MG63 (cell line): Measurements from ENCODE around the gene SLC35E2B. TPM values are rescaled to one million over a fixed set of nuclear protein-coding genes. Genes with fewer than 3 reads are reported as not detected.
"Not testable (repeated sequence)": the region's sequence is repeated elsewhere in the genome, so short reads cannot be mapped to it uniquely, and the experiment has no call there.

Experiments
- DNase-seq: peaks from one replicate; pipeline ENCODE4 v3.0.0-alpha.2; 2020
- H3K27me3 ChIP-seq: fragments of 250-450 bp; sonication (Bioruptor Pico); 2 replicates; pipeline ENCODE4 v1.5.1; 2020; ENCODE audit warnings: mild to moderate bottlenecking, moderate library complexity
- H3K36me3 ChIP-seq: fragments of 250-450 bp; sonication (Bioruptor Pico); 2 replicates; pipeline ENCODE4 v1.5.1; 2020; ENCODE audit warnings: mild to moderate bottlenecking, moderate library complexity
- H3K4me3 ChIP-seq: fragments of 250-450 bp; sonication (Bioruptor Pico); 2 replicates; pipeline ENCODE4 v1.5.1; 2020; ENCODE audit warnings: mild to moderate bottlenecking, moderate library complexity
- H3K9me3 ChIP-seq: fragments of 250-450 bp; sonication (Bioruptor Pico); 2 replicates; pipeline ENCODE4 v1.5.1; 2020; ENCODE audit warnings: mild to moderate bottlenecking, moderate library complexity
- total RNA-seq: library from RNA; depleted of rRNA; stranded (reverse); fragments of >200 nt; shearing (Covaris generic); gene quantifications from 2 replicates; pipeline ENCODE4 v1.2.3, GENCODE V29; 2014; ENCODE audit warnings: low replicate concordance

SLC35E2B gene
- total RNA-seq, 1 experiment from 2014 or later = 21.7 TPM

- not testable (repeated sequence) for H3K4me3 ChIP-seq, H3K27me3 ChIP-seq, H3K9me3 ChIP-seq, DNase-seq, H3K36me3 ChIP-seq
Observed at GRCh38 chr1:1633409-1633808, 59.2 kb downstream of the SLC35E2B start.

- no peak for DNase-seq
- Histone ChIP-seq H3K9me3 (no peaks in the 10 kb centered on the region), H3K4me3 (no peak within 1 kb of the TSS), H3K36me3 (no peaks in the 10 kb centered on the region; the same call in 1 of the 2 replicates), H3K27me3 (no peaks in the 10 kb centered on the region)
Observed at GRCh38 chr1:1631782-1632420, 60.7 kb downstream of the SLC35E2B start, which contains the start of gene MMP23B. Gene MMP23B (plus strand): TSS chr1:1632173. CDS start chr1:1632219, 46 bp downstream.

- Histone ChIP-seq H3K36me3 (no peaks in the 10 kb centered on the region; the same call in 1 of the 2 replicates), H3K4me3 (no peak overlapping the region), H3K9me3 (no peaks in the 10 kb centered on the region), H3K27me3 (no peaks in the 10 kb centered on the region)
- no peak for DNase-seq
Observed at GRCh38 chr1:1630965-1631781, 61.4 kb downstream of the SLC35E2B start.

- H3K27me3 ChIP-seq = no peaks in the 10 kb centered on the region
- no peaks in the 10 kb centered on the region for H3K9me3 ChIP-seq
- no peak for DNase-seq
- no peak overlapping the region for H3K4me3 ChIP-seq
- H3K36me3 ChIP-seq = no peaks in the 10 kb centered on the region; the same call in 1 of the 2 replicates
Observed at GRCh38 chr1:1630191-1630964, 62.2 kb downstream of the SLC35E2B start.

GRCh38 chr1:1629430-1630190 is 63.0 kb downstream of the SLC35E2B start:
- Histone ChIP-seq H3K27me3 (no peaks in the 10 kb centered on the region), H3K4me3 (no peak overlapping the region), H3K36me3 (no peaks in the 10 kb centered on the region; the same call in 1 of the 2 replicates), H3K9me3 (no peaks in the 10 kb centered on the region)
- no peak for DNase-seq

GRCh38 chr1:1628754-1629429 is 63.7 kb downstream of the SLC35E2B start:
- Histone ChIP-seq H3K9me3 (no peaks in the 10 kb centered on the region), H3K4me3 (no peak overlapping the region), H3K36me3 (no peaks in the 10 kb centered on the region; the same call in 1 of the 2 replicates), H3K27me3 (no peaks in the 10 kb centered on the region)
- no peak for DNase-seq

- H3K36me3 ChIP-seq = no peaks in the 10 kb centered on the region; the same call in 1 of the 2 replicates
- no peaks in the 10 kb centered on the region for H3K9me3 ChIP-seq
- no peak overlapping the region for H3K4me3 ChIP-seq
- no peaks in the 10 kb centered on the region for H3K27me3 ChIP-seq
- no peak for DNase-seq
Observed at GRCh38 chr1:1627829-1628753, 64.5 kb downstream of the SLC35E2B start.

- no peak overlapping the region for H3K4me3 ChIP-seq
- no peaks in the 10 kb centered on the region for H3K27me3 ChIP-seq
- H3K9me3 ChIP-seq = no peaks in the 10 kb centered on the region
- no peak for DNase-seq
- H3K36me3 ChIP-seq = no peaks in the 10 kb centered on the region; the same call in 1 of the 2 replicates
Observed at GRCh38 chr1:1627261-1627828, 65.2 kb downstream of the SLC35E2B start.

GRCh38 chr1:1626207-1627141 is 66.1 kb downstream of the SLC35E2B start:
- Histone ChIP-seq H3K4me3 (no peak overlapping the region), H3K36me3 (no peaks in the 10 kb centered on the region; the same call in 1 of the 2 replicates), H3K27me3 (no peaks in the 10 kb centered on the region), H3K9me3 (no peaks in the 10 kb centered on the region)
- DNase-seq = no peak

GRCh38 chr1:1625824-1626206 is 66.8 kb downstream of the SLC35E2B start:
- Histone ChIP-seq H3K9me3 (no peaks in the 10 kb centered on the region), H3K36me3 (no peaks in the 10 kb centered on the region; the same call in 1 of the 2 replicates), H3K4me3 (no peak overlapping the region), H3K27me3 (no peaks in the 10 kb centered on the region)
- no peak for DNase-seq

- no peak for DNase-seq
- H3K9me3 ChIP-seq = no peaks in the 10 kb centered on the region
- no peaks in the 10 kb centered on the region for H3K27me3 ChIP-seq
Observed at GRCh38 chr1:1625404-1625775, 67.2 kb downstream of the SLC35E2B start.

GRCh38 chr1:1624443-1625403 is 67.9 kb downstream of the SLC35E2B start:
- Histone ChIP-seq H3K4me3 (no peak overlapping the region), H3K9me3 (no peaks in the 10 kb centered on the region), H3K36me3 (no peaks in the 10 kb centered on the region; the same call in 1 of the 2 replicates), H3K27me3 (no peaks in the 10 kb centered on the region)
- DNase-seq = no peak

More at GRCh38 chr1:1625404-1625775, 67.2 kb downstream of the SLC35E2B start:
- no peak overlapping the region for H3K4me3 ChIP-seq
- H3K36me3 ChIP-seq = no peaks in the 10 kb centered on the region; the same call in 1 of the 2 replicates
